DOHH2 (cell line): ENCODE results near the gene ECT2L.

Source experiments
- EZH2phosphoT487 ChIP-seq: fragments of 200-600 bp; sonication (generic); IDR thresholded peaks from 2 replicates; pipeline ENCODE4 v1.6.1; 2017; ENCODE audit warnings: borderline replicate concordance, mild to moderate bottlenecking, antibody characterized with exemption, low read length, moderate library complexity, mixed read lengths
- TF ChIP-seq, protein P1 (sequence below): fragments of 200-600 bp; sonication (generic); IDR thresholded peaks from one replicate; pipeline ENCODE4 v1.5.1; 2014; ENCODE audit warnings: antibody characterized with exemption, mild to moderate bottlenecking, low read depth, low read length; ENCODE audit not compliant: poor library complexity, severe bottlenecking

DNA sequence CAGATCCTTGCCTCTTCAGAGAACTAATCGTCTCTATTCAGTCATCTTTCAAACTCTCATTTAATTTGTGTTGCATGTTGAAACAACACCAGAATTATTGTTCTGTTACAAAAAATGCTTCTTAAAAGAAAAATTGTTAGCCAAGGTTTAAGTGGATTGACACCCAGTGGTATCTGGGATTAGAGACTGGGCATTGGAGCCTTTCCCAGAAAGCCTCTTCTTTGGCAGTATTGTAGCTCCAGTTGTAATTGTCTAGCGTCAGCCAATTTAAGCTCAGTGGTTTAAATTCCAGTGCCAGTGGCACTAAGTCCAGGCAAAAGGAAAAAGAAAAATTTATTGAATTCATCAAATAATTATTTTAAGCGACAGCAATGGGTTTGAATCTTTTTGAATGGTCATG lies 21.5 kb upstream of the ECT2L start:
- TF ChIP-seq, protein P1, sequence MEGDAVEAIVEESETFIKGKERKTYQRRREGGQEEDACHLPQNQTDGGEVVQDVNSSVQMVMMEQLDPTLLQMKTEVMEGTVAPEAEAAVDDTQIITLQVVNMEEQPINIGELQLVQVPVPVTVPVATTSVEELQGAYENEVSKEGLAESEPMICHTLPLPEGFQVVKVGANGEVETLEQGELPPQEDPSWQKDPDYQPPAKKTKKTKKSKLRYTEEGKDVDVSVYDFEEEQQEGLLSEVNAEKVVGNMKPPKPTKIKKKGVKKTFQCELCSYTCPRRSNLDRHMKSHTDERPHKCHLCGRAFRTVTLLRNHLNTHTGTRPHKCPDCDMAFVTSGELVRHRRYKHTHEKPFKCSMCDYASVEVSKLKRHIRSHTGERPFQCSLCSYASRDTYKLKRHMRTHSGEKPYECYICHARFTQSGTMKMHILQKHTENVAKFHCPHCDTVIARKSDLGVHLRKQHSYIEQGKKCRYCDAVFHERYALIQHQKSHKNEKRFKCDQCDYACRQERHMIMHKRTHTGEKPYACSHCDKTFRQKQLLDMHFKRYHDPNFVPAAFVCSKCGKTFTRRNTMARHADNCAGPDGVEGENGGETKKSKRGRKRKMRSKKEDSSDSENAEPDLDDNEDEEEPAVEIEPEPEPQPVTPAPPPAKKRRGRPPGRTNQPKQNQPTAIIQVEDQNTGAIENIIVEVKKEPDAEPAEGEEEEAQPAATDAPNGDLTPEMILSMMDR, result no peak
- TF ChIP-seq EZH2phosphoT487, result no peak
